Activated CD8-positive, alpha-beta memory T cell treated with anti-CD3 and anti-CD28 coated beads for 1 hour (primary cell): Measurements from ENCODE around the gene TMEM256.

Source experiments
- DNase-seq, 2 donors: peaks; one replicate each; pipeline ENCODE4 v3.0.0-alpha.2; 2020; ENCODE audit warnings: low read depth in 1 of 2; ENCODE audit errors: extremely low read depth in 1 of 2

TMEM256 gene

GRCh38 chr17:7408863-7409262 is 5.0 kb upstream of the TMEM256 start:
- DNase-seq: no peak

GRCh38 chr17:7408252-7408727 is 4.4 kb upstream of the TMEM256 start:
- no peak for DNase-seq

- DNase-seq: no peak
Observed at GRCh38 chr17:7407485-7408251, 3.8 kb upstream of the TMEM256 start, which contains the start of gene NLGN2. NLGN2 (plus strand) TSS chr17:7407845; CDS start chr17:7408256, 411 bp downstream.

GRCh38 chr17:7407082-7407481 is 3.2 kb upstream of the TMEM256 start:
- no peak for DNase-seq

- no peak for DNase-seq
Observed at GRCh38 chr17:7406235-7406825, 2.4 kb upstream of the TMEM256 start.

GRCh38 chr17:7405350-7406234 is 1.7 kb upstream of the TMEM256 start:
- DNase-seq: no peak

GRCh38 chr17:7404737-7405349 is 946 bp upstream of the TMEM256 start:
- peak; percentile 41 to 65 for DNase-seq

- no peak for DNase-seq
Observed at GRCh38 chr17:7403727-7403976, 245 bp downstream of the TMEM256 start.

- no peak for DNase-seq
Observed at GRCh38 chr17:7403043-7403726, 712 bp downstream of the TMEM256 start.

GRCh38 chr17:7398612-7399011 is 5.3 kb downstream of the TMEM256 start:
- DNase-seq: no peak

- DNase-seq: no peak
Observed at GRCh38 chr17:7396147-7396546, 7.8 kb downstream of the TMEM256 start.

- peak; percentile 29 to 77 for DNase-seq
Observed at GRCh38 chr17:7394452-7395191, 9.3 kb downstream of the TMEM256 start, which contains the start of gene PLSCR3. PLSCR3 (minus strand) TSS chr17:7394525; CDS start chr17:7394110, 415 bp downstream.

- DNase-seq: peak; percentile 49 to 51
Observed at GRCh38 chr17:7393613-7394451, 10.1 kb downstream of the TMEM256 start.

- DNase-seq: no peak
Observed at GRCh38 chr17:7392696-7393612, 10.9 kb downstream of the TMEM256 start.

GRCh38 chr17:7391307-7391706 is 12.6 kb downstream of the TMEM256 start:
- DNase-seq: no peak

GRCh38 chr17:7389924-7390910 is 13.7 kb downstream of the TMEM256 start:
- no peak for DNase-seq

GRCh38 chr17:7388856-7389255 is 15.0 kb downstream of the TMEM256 start:
- no peak for DNase-seq
